ENCODE measurements around the gene FNBP1L. TPM values are rescaled to one million over a fixed set of nuclear protein-coding genes. Genes with fewer than 3 reads are reported as not detected.

The FNBP1L gene
- total and polyA plus RNA-seq, 10 of the 15 experiments (the other 5 are each of a cell fraction or from before 2014, with no cell fraction given): 0.02 to 0.12 (median 0.07) TPM; not detected in 4

DNA sequence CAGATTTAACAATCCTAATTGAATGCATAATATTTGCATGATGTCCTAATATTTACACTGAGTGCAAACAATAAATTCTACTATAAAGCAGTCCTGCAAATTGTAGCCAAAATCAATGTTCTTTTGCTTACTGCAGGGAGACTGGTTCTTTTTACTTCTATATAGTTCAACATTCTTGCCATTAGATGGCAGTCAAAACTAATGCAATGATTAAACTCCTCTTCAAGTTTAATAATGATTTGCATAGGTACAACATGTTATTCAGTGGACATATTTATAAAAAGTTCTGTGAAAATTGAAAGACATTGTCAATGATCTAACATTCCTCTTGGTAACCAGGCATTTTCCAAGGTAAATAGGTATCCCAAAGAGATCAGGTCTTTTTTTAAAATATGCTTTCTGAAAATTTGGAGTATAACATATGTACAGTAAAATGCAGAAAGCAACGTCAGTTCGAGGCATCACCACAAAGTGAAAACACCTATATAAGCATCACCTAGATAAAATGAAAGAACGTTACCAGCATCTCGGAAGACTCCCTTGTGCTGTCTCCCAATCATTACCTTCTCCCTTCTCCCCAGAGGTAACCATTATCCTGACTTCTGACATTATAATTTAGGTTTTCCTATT lies 9.8 kb upstream of the FNBP1L start:
- Histone ChIP-seq H3K4me2 (ENCODE audit: control insufficient read depth, insufficient read depth) (no peak overlapping the region), H3K4me3 (no peak overlapping the region), H3K4me1 (ENCODE audit: control insufficient read depth, insufficient read depth, low read length) (no peaks in the 10 kb centered on the region), H3K36me3 (ENCODE audit: control insufficient read depth in 2 of 2, insufficient read depth in 2 of 2, low read length in 1 of 2) (no peaks in the 10 kb centered on the region), H4K20me1 (ENCODE audit: control insufficient read depth, insufficient read depth) (no peaks in the 10 kb centered on the region), H3K27me3 (replicated peaks in 1 of 2; ENCODE audit: control insufficient read depth in 2 of 2, insufficient read depth in 2 of 2, low read length in 1 of 2) (peaks cover 0 to 2% of the 10 kb centered on the region in 2 experiments; a peak in 2 of 4 replicates), H3K27ac (ENCODE audit: control insufficient read depth, insufficient read depth) (no peak overlapping the region), H3K79me2 (ENCODE audit: control insufficient read depth, insufficient read depth, low read length) (no peaks in the 10 kb centered on the region), H3K9ac (ENCODE audit: control insufficient read depth, insufficient read depth, low read length) (no peak overlapping the region), H2AFZ (ENCODE audit: control insufficient read depth, low read depth, low read length) (no peak overlapping the region), H3K9me3 (replicated peaks; ENCODE audit: control insufficient read depth, insufficient read depth, low read length) (no peaks in the 10 kb centered on the region; the same call in 2 of the 3 replicates)
- RAD21 ChIA-PET (ENCODE audit: unreplicated experiment): interaction anchor here (1.0 to 1.7 kb wide), 4 partner anchors 23 to 413 kb away, joined by 3 to 9 read pairs (median 3); no protein-coding TSS in a partner anchor
- CTCF ChIA-PET: interaction anchor here (0.7 to 2.2 kb wide), 8 partner anchors 182 to 408 kb away, joined by 3 to 15 read pairs (median 4); no protein-coding TSS in a partner anchor
- intact Hi-C loops (cut with micrococcal nuclease; ENCODE audit: unreplicated experiment) (loop anchor here (1.0 to 2.0 kb wide), 3 partner anchors 181 to 406 kb away; no protein-coding TSS in a partner anchor), in situ Hi-C loops (cut with MboI) (loop anchor here (25.0 kb wide), 1 partner anchor 399 kb away; no protein-coding TSS in a partner anchor)
- TF ChIP-seq PML (IDR thresholded peaks at IDR 0.05; ENCODE audit: low read length): no peak
- TF ChIP-seq LARP7 (IDR thresholded peaks at IDR 0.05): no peak
- peak; percentile 76 for TF ChIP-seq RAD21 (IDR thresholded peaks at IDR 0.05; ENCODE audit: insufficient read depth, low read depth, low read length)
- TF ChIP-seq, protein P1, sequence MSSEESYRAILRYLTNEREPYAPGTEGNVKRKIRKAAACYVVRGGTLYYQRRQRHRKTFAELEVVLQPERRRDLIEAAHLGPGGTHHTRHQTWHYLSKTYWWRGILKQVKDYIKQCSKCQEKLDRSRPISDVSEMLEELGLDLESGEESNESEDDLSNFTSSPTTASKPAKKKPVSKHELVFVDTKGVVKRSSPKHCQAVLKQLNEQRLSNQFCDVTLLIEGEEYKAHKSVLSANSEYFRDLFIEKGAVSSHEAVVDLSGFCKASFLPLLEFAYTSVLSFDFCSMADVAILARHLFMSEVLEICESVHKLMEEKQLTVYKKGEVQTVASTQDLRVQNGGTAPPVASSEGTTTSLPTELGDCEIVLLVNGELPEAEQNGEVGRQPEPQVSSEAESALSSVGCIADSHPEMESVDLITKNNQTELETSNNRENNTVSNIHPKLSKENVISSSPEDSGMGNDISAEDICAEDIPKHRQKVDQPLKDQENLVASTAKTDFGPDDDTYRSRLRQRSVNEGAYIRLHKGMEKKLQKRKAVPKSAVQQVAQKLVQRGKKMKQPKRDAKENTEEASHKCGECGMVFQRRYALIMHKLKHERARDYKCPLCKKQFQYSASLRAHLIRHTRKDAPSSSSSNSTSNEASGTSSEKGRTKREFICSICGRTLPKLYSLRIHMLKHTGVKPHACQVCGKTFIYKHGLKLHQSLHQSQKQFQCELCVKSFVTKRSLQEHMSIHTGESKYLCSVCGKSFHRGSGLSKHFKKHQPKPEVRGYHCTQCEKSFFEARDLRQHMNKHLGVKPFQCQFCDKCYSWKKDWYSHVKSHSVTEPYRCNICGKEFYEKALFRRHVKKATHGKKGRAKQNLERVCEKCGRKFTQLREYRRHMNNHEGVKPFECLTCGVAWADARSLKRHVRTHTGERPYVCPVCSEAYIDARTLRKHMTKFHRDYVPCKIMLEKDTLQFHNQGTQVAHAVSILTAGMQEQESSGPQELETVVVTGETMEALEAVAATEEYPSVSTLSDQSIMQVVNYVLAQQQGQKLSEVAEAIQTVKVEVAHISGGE (CRISPR knock-in tag; IDR thresholded peaks at IDR 0.05): no peak
- TF ChIP-seq SMC3 (IDR thresholded peaks at IDR 0.05; ENCODE audit: borderline replicate concordance, low read length): peak; percentile 62; the same call in 1 of the 2 replicates
- no peak for TF ChIP-seq JUND (IDR thresholded peaks at IDR 0.05; ENCODE audit: low read depth, low read length)
- TF ChIP-seq FOS (IDR thresholded peaks at IDR 0.05; ENCODE audit: borderline replicate concordance, extremely low read depth, insufficient read length): no peak
- no peak for TF ChIP-seq CEBPB (IDR thresholded peaks at IDR 0.05; ENCODE audit: borderline replicate concordance in 1 of 2, low read depth in 2 of 2, low read length in 2 of 2)
- no peak for TF ChIP-seq KAT2A (conservative IDR thresholded peaks at IDR 0.05; ENCODE audit: control insufficient read depth, low read depth, low read length)
- no peak for TF ChIP-seq PAX5 (IDR thresholded peaks at IDR 0.05; ENCODE audit: borderline replicate concordance, low read depth, low read length)
- TF ChIP-seq, protein P2, sequence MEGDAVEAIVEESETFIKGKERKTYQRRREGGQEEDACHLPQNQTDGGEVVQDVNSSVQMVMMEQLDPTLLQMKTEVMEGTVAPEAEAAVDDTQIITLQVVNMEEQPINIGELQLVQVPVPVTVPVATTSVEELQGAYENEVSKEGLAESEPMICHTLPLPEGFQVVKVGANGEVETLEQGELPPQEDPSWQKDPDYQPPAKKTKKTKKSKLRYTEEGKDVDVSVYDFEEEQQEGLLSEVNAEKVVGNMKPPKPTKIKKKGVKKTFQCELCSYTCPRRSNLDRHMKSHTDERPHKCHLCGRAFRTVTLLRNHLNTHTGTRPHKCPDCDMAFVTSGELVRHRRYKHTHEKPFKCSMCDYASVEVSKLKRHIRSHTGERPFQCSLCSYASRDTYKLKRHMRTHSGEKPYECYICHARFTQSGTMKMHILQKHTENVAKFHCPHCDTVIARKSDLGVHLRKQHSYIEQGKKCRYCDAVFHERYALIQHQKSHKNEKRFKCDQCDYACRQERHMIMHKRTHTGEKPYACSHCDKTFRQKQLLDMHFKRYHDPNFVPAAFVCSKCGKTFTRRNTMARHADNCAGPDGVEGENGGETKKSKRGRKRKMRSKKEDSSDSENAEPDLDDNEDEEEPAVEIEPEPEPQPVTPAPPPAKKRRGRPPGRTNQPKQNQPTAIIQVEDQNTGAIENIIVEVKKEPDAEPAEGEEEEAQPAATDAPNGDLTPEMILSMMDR (IDR thresholded peaks at IDR 0.05 in 2 of 3, conservative IDR thresholded peaks at IDR 0.05 in 1 of 3; ENCODE audit: control insufficient read depth in 2 of 3, extremely low read depth in 1 of 3, insufficient read depth in 1 of 3, low read depth in 3 of 3, low read length in 3 of 3): peak; percentile 30 to 61 (median 46); a peak in 5 of 6 replicates
- no peak for TF ChIP-seq POLR2A (IDR thresholded peaks at IDR 0.05; ENCODE audit: low read depth, low read length)
- SMC1A ChIA-PET (ENCODE audit: uncharacterized antibody, unreplicated experiment): interaction anchor here (1.0 to 1.9 kb wide), 5 partner anchors 9 to 413 kb away, joined by 3 to 12 read pairs (median 7); no protein-coding TSS in a partner anchor
- WGBS (ENCODE audit: insufficient coverage, insufficient replicate concordance, low lambda C conversion rate, missing lambda C conversion rate): 3% methylated on average over 4 of the region's 4 CpGs
- no peak for DNase-seq (ENCODE audit: low read depth, low spot score)
- peak; percentile 74 for ATAC-seq
- FAIRE-seq: no peak
- POLR2A ChIA-PET: no interaction called here
- no TSS peak for BruUV-seq (replicated peaks)

All from GM12878 (cell line).